Measurements from ENCODE around the gene PRTFDC1.
"Not testable (repeated sequence)": the region's sequence is repeated elsewhere in the genome, so short reads cannot be mapped to it uniquely, and the experiment has no call there.

PRTFDC1 gene

GRCh38 chr10:24930427-24930826, 22.0 kb downstream of the PRTFDC1 start:
- no peak overlapping the region for H3K4me3 ChIP-seq (ENCODE audit: low read length)
- no peaks in the 10 kb centered on the region for H3K36me3 ChIP-seq (ENCODE audit: control insufficient read depth, insufficient read depth, low read length)
- no peaks in the 10 kb centered on the region for H3K9me3 ChIP-seq (ENCODE audit: control insufficient read depth, insufficient read depth, low read length)
- no peaks in the 10 kb centered on the region for H3K4me1 ChIP-seq (ENCODE audit: control insufficient read depth, insufficient read depth, low read length)
- DNase-seq (ENCODE audit: low read depth, low spot score): no peak
- no CpG with 5 or more reads among the region's 2 CpGs for WGBS (ENCODE audit: insufficient coverage, insufficient read length)
- no peaks in the 10 kb centered on the region for H3K27me3 ChIP-seq (ENCODE audit: control insufficient read depth, insufficient read depth, low read length)
- no peak overlapping the region for H3K27ac ChIP-seq (ENCODE audit: low read length)

- Histone ChIP-seq H3K27me3 (ENCODE audit: control insufficient read depth, insufficient read depth, low read length) (no peaks in the 10 kb centered on the region), H3K36me3 (ENCODE audit: control insufficient read depth, insufficient read depth, low read length) (no peaks in the 10 kb centered on the region), H3K9me3 (ENCODE audit: control insufficient read depth, insufficient read depth, low read length) (no peaks in the 10 kb centered on the region), H3K4me1 (ENCODE audit: control insufficient read depth, insufficient read depth, low read length) (no peaks in the 10 kb centered on the region), H3K4me3 (ENCODE audit: low read length) (no peak overlapping the region), H3K27ac (ENCODE audit: low read length) (no peak overlapping the region)
- no peak for DNase-seq (ENCODE audit: low read depth, low spot score)
- whole genome bisulfite sequencing (ENCODE audit: insufficient coverage, insufficient read length): no CpG with 5 or more reads among the region's 4 CpGs
Observed at GRCh38 chr10:24929904-24930303, 22.5 kb downstream of the PRTFDC1 start.

DNA sequence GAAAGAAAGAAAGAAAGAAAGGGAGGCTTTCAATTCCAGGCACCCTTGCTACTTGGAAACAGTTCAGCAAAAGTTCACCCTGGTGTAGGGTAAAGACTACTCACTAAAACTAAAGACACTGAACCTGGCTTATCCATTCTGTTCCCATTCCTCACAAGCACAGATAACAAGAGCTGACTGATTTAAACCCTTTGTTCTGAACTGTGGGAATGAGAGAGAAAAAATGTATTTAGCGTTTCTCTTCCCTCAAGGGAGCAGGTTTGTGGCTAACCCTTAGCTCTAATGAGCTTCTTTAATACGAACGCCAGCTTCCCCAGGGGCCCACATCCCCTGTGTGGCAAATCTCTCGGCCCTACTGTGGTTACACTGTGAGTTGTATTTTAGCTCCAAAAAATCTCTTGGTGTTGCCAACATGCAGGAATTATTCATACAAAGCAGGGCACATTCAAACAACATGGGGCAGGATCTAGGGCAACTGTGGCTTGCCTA, 23.3 kb downstream of the PRTFDC1 start:
- Histone ChIP-seq H3K27me3 (ENCODE audit: control insufficient read depth, insufficient read depth, low read length) (no peaks in the 10 kb centered on the region), H3K4me3 (ENCODE audit: low read length) (no peak overlapping the region), H3K4me1 (ENCODE audit: control insufficient read depth, insufficient read depth, low read length) (no peaks in the 10 kb centered on the region), H3K36me3 (ENCODE audit: control insufficient read depth, insufficient read depth, low read length) (no peaks in the 10 kb centered on the region), H3K27ac (ENCODE audit: low read length) (no peak overlapping the region), H3K9me3 (ENCODE audit: control insufficient read depth, insufficient read depth, low read length) (no peaks in the 10 kb centered on the region)
- DNase-seq (ENCODE audit: low read depth, low spot score): no peak
- WGBS (ENCODE audit: insufficient coverage, insufficient read length): no CpG with 5 or more reads among the region's 4 CpGs

GRCh38 chr10:24928163-24928562, 24.2 kb downstream of the PRTFDC1 start:
- Histone ChIP-seq H3K9me3 (ENCODE audit: control insufficient read depth, insufficient read depth, low read length) (no peaks in the 10 kb centered on the region), H3K4me1 (ENCODE audit: control insufficient read depth, insufficient read depth, low read length) (no peaks in the 10 kb centered on the region), H3K4me3 (ENCODE audit: low read length) (no peak overlapping the region), H3K36me3 (ENCODE audit: control insufficient read depth, insufficient read depth, low read length) (no peaks in the 10 kb centered on the region), H3K27me3 (ENCODE audit: control insufficient read depth, insufficient read depth, low read length) (no peaks in the 10 kb centered on the region), H3K27ac (ENCODE audit: low read length) (no peak overlapping the region)
- WGBS (ENCODE audit: insufficient coverage, insufficient read length): no CpG with 5 or more reads among the region's 3 CpGs
- DNase-seq (ENCODE audit: low read depth, low spot score): no peak

DNA sequence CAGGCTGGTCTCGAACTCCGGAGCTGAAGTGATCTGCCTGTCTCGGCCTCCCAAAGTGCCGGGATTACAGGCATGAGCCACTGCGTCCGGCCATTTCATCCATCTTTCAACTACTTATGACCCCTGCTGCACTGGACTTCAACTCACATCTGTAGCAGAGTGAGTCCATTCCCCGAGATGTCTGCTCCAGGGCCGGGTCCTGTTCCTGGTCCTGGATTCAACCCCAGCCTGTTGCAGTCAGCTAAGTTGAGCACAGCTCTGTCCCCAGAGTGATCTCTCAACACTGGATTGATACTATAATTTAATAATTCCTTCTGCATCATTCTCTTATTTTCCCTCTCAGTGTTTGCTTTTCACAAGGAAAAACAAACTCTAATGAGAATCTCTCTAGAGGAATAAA, 25.8 kb downstream of the PRTFDC1 start:
- DNase-seq (ENCODE audit: low read depth, low spot score): no peak
- H3K4me1 ChIP-seq (ENCODE audit: control insufficient read depth, insufficient read depth, low read length): no peaks in the 10 kb centered on the region
- H3K9me3 ChIP-seq (ENCODE audit: control insufficient read depth, insufficient read depth, low read length): no peaks in the 10 kb centered on the region
- no peak overlapping the region for H3K27ac ChIP-seq (ENCODE audit: low read length)
- WGBS (ENCODE audit: insufficient coverage, insufficient read length): no CpG with 5 or more reads among the region's 8 CpGs
- H3K4me3 ChIP-seq (ENCODE audit: low read length): no peak overlapping the region
- no peaks in the 10 kb centered on the region for H3K27me3 ChIP-seq (ENCODE audit: control insufficient read depth, insufficient read depth, low read length)
- no peaks in the 10 kb centered on the region for H3K36me3 ChIP-seq (ENCODE audit: control insufficient read depth, insufficient read depth, low read length)

- Histone ChIP-seq H3K36me3 (ENCODE audit: control insufficient read depth, insufficient read depth, low read length) (no peaks in the 10 kb centered on the region), H3K9me3 (ENCODE audit: control insufficient read depth, insufficient read depth, low read length) (no peaks in the 10 kb centered on the region), H3K27me3 (ENCODE audit: control insufficient read depth, insufficient read depth, low read length) (no peaks in the 10 kb centered on the region), H3K4me1 (ENCODE audit: control insufficient read depth, insufficient read depth, low read length) (no peaks in the 10 kb centered on the region), H3K27ac (ENCODE audit: low read length) (no peak overlapping the region), H3K4me3 (ENCODE audit: low read length) (no peak overlapping the region)
- no peak for DNase-seq (ENCODE audit: low read depth, low spot score)
- WGBS (ENCODE audit: insufficient coverage, insufficient read length): no CpG with 5 or more reads among the region's 4 CpGs
Observed at GRCh38 chr10:24925799-24926198, 26.6 kb downstream of the PRTFDC1 start.

DNA sequence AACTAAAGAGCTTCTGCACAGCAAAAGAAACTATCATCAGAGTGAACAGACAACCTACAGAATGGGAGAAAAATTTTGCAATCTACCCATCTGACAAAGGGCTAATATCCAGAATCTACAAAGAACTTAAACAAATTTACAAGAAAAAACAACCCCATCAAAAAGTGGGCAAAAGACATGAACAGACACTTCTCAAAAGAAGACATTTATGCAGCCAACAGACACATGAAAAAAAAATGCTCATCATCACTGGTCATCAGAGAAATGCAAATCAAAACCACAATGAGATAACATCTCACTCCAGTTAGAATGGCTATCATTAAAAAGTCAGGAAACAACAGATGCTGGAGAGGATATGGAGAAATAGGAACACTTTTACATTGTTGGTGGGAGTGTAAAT, 27.9 kb downstream of the PRTFDC1 start:
- not testable (repeated sequence) for H3K27ac ChIP-seq (ENCODE audit: low read length); DNase-seq (ENCODE audit: low read depth, low spot score); H3K36me3 ChIP-seq (ENCODE audit: control insufficient read depth, insufficient read depth, low read length); H3K27me3 ChIP-seq (ENCODE audit: control insufficient read depth, insufficient read depth, low read length); H3K9me3 ChIP-seq (ENCODE audit: control insufficient read depth, insufficient read depth, low read length); H3K4me1 ChIP-seq (ENCODE audit: control insufficient read depth, insufficient read depth, low read length); H3K4me3 ChIP-seq (ENCODE audit: low read length)

GRCh38 chr10:24922222-24922868, 30.1 kb downstream of the PRTFDC1 start:
- no CpG with 5 or more reads among the region's 6 CpGs for WGBS (ENCODE audit: insufficient coverage, insufficient read length)

DNA sequence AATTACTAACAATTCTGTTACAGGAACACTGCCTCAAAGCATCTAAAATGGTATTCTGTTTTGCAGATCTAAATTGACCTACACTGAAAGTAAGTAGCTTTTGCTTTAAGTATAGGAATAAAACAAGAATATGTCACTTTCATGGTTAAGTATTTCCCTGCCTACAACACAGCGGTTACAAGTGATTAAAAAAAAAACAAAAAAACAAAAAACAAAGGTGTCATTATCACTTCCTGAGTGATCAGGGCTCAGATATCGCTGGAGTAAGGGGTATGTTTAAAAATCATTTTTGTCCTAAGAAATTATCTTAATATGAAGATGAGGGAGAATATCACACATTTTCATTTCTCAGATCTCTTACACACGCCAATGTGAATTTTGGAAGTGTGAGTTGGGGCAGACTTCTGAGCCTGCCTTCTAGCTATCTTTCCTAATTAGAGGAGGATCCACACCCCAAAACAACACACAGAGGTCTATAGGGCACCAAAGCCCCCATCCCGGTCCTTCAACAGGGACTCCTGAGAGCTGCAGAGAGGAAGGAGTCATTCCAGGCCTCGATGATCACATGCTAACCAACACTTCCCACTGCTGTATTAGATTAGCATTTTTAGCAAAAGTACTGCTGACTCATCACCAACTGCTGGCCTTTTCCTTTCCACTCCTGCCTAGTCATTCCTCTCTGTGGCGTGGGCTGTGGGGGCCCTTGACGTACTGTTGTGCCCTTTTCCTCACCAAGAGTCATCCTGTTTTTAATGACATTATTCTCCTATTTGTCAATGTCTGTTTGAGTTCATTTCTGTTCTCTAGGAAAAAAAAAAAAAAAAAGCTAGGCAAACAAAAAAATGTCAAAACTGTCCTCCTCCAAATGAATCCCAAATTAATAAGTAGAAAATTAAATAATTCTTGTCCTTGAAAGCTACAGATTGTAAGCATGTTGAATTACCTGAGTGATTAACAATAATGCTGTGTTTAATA, 31.2 kb downstream of the PRTFDC1 start:
- H3K27me3 ChIP-seq (ENCODE audit: control insufficient read depth, insufficient read depth, low read length): no peaks in the 10 kb centered on the region
- no CpG with 5 or more reads among the region's 7 CpGs for WGBS (ENCODE audit: insufficient coverage, insufficient read length)
- no peak for DNase-seq (ENCODE audit: low read depth, low spot score)

More at GRCh38 chr10:24922222-24922868, 30.1 kb downstream of the PRTFDC1 start:
- not testable (repeated sequence) for H3K27ac ChIP-seq (ENCODE audit: low read length); DNase-seq (ENCODE audit: low read depth, low spot score); H3K27me3 ChIP-seq (ENCODE audit: control insufficient read depth, insufficient read depth, low read length); H3K9me3 ChIP-seq (ENCODE audit: control insufficient read depth, insufficient read depth, low read length); H3K36me3 ChIP-seq (ENCODE audit: control insufficient read depth, insufficient read depth, low read length); H3K4me1 ChIP-seq (ENCODE audit: control insufficient read depth, insufficient read depth, low read length); H3K4me3 ChIP-seq (ENCODE audit: low read length)

DNA sequence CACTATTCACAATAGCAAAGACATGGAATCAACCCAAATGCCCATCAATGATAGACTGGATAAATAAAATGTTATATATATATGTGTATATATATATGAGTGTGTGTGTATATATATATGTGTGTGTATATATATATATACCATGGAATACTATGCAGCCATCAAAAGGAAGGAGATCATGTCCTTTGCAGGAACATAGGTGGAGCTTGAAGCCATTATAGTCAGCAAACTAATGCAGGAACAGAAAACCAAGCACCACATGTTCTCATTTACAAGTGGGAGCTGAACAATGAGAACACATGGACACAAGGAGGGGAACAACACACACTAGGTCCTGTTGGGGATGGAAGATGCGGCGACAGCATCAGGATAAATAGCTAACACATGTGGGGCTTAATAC, 32.2 kb downstream of the PRTFDC1 start:
- not testable (repeated sequence) for H3K4me3 ChIP-seq (ENCODE audit: low read length); DNase-seq (ENCODE audit: low read depth, low spot score); H3K9me3 ChIP-seq (ENCODE audit: control insufficient read depth, insufficient read depth, low read length); H3K27ac ChIP-seq (ENCODE audit: low read length); H3K36me3 ChIP-seq (ENCODE audit: control insufficient read depth, insufficient read depth, low read length); H3K4me1 ChIP-seq (ENCODE audit: control insufficient read depth, insufficient read depth, low read length); H3K27me3 ChIP-seq (ENCODE audit: control insufficient read depth, insufficient read depth, low read length)
- WGBS (ENCODE audit: insufficient coverage, insufficient read length): no CpG with 5 or more reads among the region's 2 CpGs

More for the DNA sequence above, 31.2 kb downstream of the PRTFDC1 start:
- no peak overlapping the region for H3K27ac ChIP-seq (ENCODE audit: low read length)
- no peaks in the 10 kb centered on the region for H3K4me1 ChIP-seq (ENCODE audit: control insufficient read depth, insufficient read depth, low read length)
- H3K36me3 ChIP-seq (ENCODE audit: control insufficient read depth, insufficient read depth, low read length): no peaks in the 10 kb centered on the region
- no peak overlapping the region for H3K4me3 ChIP-seq (ENCODE audit: low read length)
- no peaks in the 10 kb centered on the region for H3K9me3 ChIP-seq (ENCODE audit: control insufficient read depth, insufficient read depth, low read length)
